NCI-H128 (cell line): ENCODE measurements around the gene EXOC3L1.
A peak's percentile ranks its signal among the peaks of the same experiment; 100 is the strongest.

Experiments used
- DNase-seq: peaks from one replicate; lab custom pipeline; 2025; ENCODE audit not compliant: unreplicated experiment; lab: John Stamatoyannopoulos, UW

The EXOC3L1 gene

DNA sequence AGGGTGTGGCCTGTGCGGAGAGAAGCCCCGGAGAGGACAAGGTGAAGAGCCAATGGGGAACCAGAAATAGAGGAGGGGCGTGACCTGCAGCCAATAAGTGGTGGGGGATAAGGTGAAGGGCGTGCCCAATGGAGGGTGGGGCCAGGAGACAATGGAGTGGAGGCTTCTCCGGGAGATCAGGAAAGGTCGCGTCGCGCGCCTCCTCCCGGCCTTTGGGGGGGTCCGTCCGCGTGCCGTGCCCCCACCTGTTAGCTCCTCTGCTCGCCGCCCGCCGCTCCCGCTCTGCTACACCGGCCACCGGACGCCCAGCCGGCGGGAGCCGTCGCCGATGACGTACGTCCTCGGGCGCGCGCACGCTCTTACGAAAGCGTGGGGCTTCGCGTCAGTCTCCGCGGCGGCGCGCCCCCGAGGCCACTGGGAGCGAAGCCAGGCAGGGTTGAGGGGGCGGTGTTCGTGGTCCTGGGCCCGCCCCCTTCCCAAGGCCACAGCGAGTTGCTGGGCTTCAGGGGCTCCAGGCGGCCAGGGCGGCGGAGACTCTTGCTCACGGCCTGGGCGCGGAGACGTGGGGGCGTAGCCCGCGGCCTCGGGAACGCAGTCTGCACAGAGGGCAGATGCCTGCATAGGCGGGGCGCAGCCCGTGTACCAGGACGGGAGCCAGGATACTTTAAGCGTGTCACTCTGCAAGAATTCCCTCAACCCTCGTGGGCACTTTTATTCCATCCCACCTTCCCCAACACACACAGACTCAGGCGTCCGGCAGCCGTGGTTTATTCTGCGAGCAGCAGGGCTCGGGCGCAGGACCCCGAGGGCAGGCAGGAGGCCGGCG, 6.1 kb downstream of the EXOC3L1 start, which contains the start of gene MATCAP1:
MATCAP1 (minus strand) TSS at position 337 of the 826 bp plus-strand sequence. CDS start 3,353 bp downstream, outside the sequence.
- DNase-seq, result peak; percentile 79

GRCh38 chr16:67183284-67183626, 6.7 kb downstream of the EXOC3L1 start:
- no peak for DNase-seq

- DNase-seq, result no peak
Measured at GRCh38 chr16:67182288-67182687, 7.6 kb downstream of the EXOC3L1 start.

- no peak for DNase-seq
Measured at GRCh38 chr16:67181346-67181745, 8.6 kb downstream of the EXOC3L1 start.

DNA sequence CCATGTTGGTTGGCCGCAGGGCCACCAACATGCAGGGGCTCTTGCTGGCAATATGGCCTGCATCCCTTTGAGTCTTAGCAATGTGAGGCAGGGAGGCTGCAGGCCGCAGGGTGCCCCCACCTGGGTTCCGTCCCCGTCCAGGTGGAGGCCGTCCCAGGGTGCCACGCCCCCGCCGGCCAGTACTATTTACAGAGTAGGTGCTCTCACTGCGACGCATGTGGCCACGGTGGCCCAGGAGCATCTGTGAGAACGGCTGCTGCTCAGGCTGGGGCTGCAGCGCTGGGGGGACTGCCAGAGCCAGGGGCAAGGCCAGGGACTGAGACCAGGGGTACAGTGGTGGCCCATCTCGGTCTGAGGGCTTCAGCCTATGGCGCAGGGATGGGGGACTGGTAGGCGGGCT, 9.8 kb downstream of the EXOC3L1 start:
- DNase-seq, result no peak

DNA sequence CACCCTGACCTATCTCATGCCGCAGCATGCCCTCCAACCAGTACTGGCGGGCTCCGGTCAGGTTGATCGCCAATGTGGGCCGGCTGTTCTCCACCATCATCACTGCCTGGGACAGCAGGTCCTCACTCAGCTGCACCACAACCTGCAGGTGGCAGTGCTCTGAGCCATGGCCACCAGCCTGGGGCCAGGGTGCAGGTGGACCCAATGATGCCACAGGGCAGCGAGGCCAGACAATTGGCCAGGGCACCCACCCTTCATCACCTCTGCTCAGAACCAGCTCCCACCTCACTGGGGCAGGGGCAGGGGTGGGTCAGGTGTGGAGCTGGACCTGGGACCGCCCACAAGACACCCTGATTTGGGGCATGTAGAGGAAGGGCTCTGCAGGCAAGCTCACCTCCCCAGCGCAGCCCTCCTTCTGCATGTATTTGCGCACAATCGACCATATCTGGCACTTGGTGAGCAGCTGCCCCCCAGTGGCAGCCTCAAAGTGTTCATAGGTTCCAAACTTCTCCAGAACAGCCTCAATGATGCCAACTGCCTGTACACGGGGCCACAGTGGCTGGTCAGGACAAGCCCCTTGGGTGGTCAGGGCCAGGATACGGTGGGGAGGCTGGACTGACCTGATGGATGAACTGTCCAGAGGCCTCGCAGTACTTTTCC, 10.4 kb downstream of the EXOC3L1 start:
- no peak for DNase-seq

DNA sequence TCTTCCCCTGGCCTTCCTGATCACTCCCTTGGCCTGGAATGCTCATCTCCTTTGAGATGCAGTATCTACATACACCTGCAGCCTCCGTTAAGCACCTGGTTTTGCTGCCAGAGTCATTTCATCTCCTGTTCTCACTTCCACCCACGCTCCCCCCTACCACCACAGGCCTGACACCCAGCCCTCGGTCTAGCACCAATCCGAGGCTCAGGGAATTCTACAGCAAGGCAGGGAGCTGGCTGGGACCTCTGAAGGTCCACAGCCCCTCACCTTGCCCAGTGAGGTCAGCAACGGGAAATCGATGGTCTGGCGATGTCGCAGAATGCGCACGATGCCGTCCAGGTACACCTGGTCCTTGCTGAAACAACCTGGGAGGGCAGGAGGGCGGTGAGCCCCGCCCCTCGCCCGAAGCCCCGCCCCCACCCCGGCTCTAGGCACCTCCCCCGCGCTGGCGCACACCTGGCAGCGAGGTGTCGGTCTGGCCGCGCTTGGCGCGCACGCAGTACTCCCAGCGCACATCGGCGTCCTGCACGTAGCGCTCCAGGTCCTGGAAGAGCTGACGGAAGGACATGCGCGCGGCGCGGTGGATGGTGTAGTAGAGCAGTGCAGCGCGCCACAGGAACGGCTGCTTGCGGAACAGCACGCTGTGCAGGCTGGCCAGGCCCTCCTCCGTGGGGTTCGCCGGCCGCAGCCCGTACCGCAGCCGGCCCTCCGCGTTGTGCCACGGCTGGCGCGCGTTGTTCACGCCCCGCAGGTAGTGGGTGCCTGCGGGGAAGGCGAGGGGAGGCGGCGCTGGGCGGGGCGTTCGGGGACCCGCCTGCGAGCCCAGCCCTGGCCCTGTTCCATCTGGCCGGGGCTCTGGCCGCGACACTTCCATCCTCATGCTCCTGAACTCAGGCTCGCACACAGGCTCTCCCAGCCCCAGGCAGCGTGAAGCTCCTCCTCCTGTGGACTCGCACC, 11.9 kb downstream of the EXOC3L1 start:
- peak; percentile 63 for DNase-seq

GRCh38 chr16:67176662-67177061, 13.3 kb downstream of the EXOC3L1 start:
- no peak for DNase-seq

- DNase-seq, result no peak
Measured at GRCh38 chr16:67174706-67175231, 15.2 kb downstream of the EXOC3L1 start.

- peak; percentile 47 for DNase-seq
Measured at GRCh38 chr16:67173808-67174705, 15.9 kb downstream of the EXOC3L1 start.

DNA sequence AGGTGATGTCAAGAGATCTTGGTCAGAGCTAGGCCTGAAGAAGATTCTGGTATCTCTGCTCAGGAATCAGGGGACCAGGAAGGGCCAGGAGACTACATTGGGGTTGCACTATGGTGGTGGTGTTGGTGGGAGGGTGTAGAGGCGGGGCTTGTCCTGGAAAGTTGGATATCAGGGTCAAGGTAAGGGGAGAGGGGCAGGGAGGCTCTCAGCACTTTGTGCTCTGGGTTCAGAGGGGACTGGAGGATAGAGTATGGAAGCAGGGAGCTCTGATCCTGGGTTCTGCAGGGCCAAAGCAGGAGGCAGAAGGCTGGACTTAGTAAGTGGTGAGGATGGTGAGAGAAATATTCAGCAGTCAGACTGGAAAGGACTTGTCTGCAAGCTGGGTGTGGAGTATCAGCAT, 16.6 kb downstream of the EXOC3L1 start:
- no peak for DNase-seq

- DNase-seq, result no peak
Measured at GRCh38 chr16:67170949-67171649, 18.8 kb downstream of the EXOC3L1 start.

- no peak for DNase-seq
Measured at GRCh38 chr16:67170168-67170948, 19.6 kb downstream of the EXOC3L1 start, which contains the start of gene NOL3. Gene NOL3, plus strand, starts transcription at chr16:67170538.

DNA sequence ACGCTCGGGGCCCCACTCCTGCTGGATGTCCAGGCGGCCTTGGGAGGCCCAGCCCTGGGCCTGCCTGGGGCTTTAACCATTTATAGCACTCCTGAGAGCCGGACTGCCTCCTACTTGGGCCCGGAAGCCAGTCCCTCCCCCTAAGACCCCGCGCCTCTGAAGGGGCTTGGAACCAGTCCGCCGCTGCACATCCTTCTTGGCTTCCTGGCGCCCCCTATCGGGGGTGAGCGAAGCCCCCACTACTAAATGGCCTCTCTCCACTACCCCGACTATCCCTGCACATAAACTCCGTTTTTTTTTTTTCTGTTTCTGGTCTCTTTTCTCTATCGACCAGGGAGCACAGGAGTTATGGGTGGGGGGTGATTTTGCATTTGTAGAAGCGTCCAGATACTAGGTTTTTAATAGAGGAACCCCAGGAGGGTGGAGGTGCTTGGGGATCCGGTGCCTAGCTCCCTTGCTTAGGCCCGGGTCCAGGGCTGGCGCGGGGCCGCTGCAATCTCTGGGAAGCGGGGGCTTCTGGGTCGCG, 20.2 kb downstream of the EXOC3L1 start:
- no peak for DNase-seq

- DNase-seq, result no peak
Measured at GRCh38 chr16:67169011-67169451, 20.9 kb downstream of the EXOC3L1 start.

DNA sequence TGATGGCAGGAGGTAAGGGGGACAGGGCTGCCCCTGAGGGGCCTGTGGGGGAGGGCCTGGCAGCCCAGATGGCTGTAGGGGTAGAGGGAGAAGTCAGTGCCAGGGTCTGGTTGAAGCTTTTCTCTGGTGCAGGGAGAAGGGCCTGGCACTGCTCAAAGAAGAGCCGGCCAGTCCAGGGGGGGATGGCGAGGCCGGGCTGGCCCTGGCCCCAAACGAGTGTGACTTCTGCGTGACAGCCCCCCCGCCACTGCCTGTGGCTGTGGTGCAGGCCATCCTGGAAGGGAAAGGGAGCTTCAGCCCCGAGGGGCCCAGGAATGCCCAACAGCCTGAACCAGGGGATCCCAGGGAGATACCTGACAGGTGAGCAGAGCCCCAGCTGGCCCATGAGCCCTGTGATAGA, 22.3 kb downstream of the EXOC3L1 start:
- DNase-seq, result no peak

- no peak for DNase-seq
Measured at GRCh38 chr16:67166598-67167168, 23.3 kb downstream of the EXOC3L1 start.

DNA sequence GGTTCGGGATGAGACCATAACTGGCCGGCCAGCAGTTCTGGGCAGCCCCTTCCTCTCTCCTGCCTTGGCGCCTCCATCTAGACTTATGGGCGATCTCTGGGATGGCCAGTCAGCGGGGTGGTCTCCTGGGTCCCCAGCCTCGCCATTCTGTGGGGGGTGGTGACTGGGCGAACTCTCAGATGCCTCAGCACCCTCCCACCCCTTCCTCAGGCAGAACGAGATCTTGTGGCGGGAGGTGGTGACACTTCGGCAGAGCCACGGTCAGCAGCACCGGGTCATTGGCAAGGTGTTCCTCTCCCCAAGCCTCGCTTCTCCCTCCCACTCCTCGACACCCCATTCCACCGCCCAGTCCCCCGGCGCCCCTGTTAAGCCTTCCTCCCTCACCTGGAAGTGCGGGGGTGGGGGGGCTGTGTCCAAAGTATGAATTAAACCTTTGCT, 23.8 kb downstream of the EXOC3L1 start:
- DNase-seq, result no peak
